ENCODE results near the gene CDH5. TPM values are rescaled to one million over a fixed set of nuclear protein-coding genes. Genes with fewer than 3 reads are reported as not detected.
A peak's percentile ranks its signal among the peaks of the same experiment; 100 is the strongest.

The CDH5 gene
- total and polyA plus RNA-seq, 4 donors = 5.5 to 21.9 (median 17.5) TPM

- no peak overlapping the region for H3K9ac ChIP-seq (ENCODE audit: low read depth in 1 of 2, low read length in 2 of 2)
- peaks cover 0 to 3% (median 2%) of the 10 kb centered on the region in 4 donors for H3K9me3 ChIP-seq (ENCODE audit: control insufficient read depth in 4 of 4, low read length in 3 of 4)
- DNase-seq (ENCODE audit: low spot score) = no peak
- no peaks in the 10 kb centered on the region for H3K36me3 ChIP-seq (ENCODE audit: control insufficient read depth in 4 of 4, insufficient read depth in 3 of 4, low read depth in 1 of 4, low read length in 3 of 4)
- peaks cover 0 to 2% (median 0%) of the 10 kb centered on the region in 4 donors for H3K27me3 ChIP-seq (ENCODE audit: control insufficient read depth in 4 of 4, insufficient read depth in 4 of 4, low read length in 3 of 4)
- H3K4me1 ChIP-seq (ENCODE audit: control insufficient read depth in 4 of 4, insufficient read depth in 4 of 4, low read length in 3 of 4) = peaks cover 0 to 8% (median 7%) of the 10 kb centered on the region in 4 donors
- TF ChIP-seq SP1 (IDR thresholded peaks at IDR 0.05) = no peak
- WGBS = 61% methylated on average over 5 of the region's 5 CpGs
- no peak overlapping the region for H3K4me3 ChIP-seq (ENCODE audit: low read depth in 1 of 3, low read length in 3 of 3)
- H3K27ac ChIP-seq (ENCODE audit: low read depth in 1 of 2, low read length in 2 of 2) = peak overlapping the region in 1 of 2 donors; percentile 36
Observed at GRCh38 chr16:66409156-66409555, 42.7 kb downstream of the CDH5 start.

DNA sequence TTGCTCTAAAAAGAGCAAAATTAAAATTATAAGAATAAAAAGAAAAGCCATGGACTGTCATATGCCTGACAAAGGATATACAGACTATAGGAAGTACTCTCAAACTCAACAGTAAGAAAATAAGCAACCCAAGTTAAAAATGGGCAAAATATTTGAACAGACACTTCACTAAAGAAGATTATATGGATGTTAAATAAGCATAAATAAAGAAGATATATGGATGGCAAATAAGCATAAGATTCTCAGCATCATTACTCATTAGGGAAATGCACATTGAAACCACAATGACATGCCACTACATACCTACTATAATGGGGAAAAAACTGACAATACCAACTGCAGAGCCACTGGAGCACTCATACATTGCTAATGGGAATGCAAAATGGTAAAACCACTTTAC lies 45.7 kb downstream of the CDH5 start:
- DNase-seq (ENCODE audit: low spot score) = no peak
- no peak for TF ChIP-seq JUND (IDR thresholded peaks at IDR 0.05)
- Histone ChIP-seq H3K36me3 (ENCODE audit: control insufficient read depth in 4 of 4, insufficient read depth in 3 of 4, low read depth in 1 of 4, low read length in 3 of 4) (no peaks in the 10 kb centered on the region), H3K27ac (ENCODE audit: low read depth in 1 of 2, low read length in 2 of 2) (no peak overlapping the region), H3K27me3 (ENCODE audit: control insufficient read depth in 4 of 4, insufficient read depth in 4 of 4, low read length in 3 of 4) (no peaks in the 10 kb centered on the region), H3K4me1 (ENCODE audit: control insufficient read depth in 4 of 4, insufficient read depth in 4 of 4, low read length in 3 of 4) (peaks cover 0 to under 1% (median under 1%) of the 10 kb centered on the region in 4 donors), H3K9me3 (ENCODE audit: control insufficient read depth in 4 of 4, low read length in 3 of 4) (peaks cover 0 to 3% (median 2%) of the 10 kb centered on the region in 4 donors), H3K9ac (ENCODE audit: low read depth in 1 of 2, low read length in 2 of 2) (no peak overlapping the region), H3K4me3 (ENCODE audit: low read depth in 1 of 3, low read length in 3 of 3) (no peak overlapping the region)

- TF ChIP-seq TAF1 (conservative IDR thresholded peaks at IDR 0.05) = no peak
- no peak for TF ChIP-seq JUND (IDR thresholded peaks at IDR 0.05)
- no peak for TF ChIP-seq ZBTB33 (IDR thresholded peaks at IDR 0.05)
- no peak for TF ChIP-seq RXRA (IDR thresholded peaks at IDR 0.05)
- no peak for TF ChIP-seq RAD21 (IDR thresholded peaks at IDR 0.05)
- no peak for TF ChIP-seq ATF3 (IDR thresholded peaks at IDR 0.05)
- TF ChIP-seq SP1 (IDR thresholded peaks at IDR 0.05) = no peak
- TF ChIP-seq, protein P1, sequence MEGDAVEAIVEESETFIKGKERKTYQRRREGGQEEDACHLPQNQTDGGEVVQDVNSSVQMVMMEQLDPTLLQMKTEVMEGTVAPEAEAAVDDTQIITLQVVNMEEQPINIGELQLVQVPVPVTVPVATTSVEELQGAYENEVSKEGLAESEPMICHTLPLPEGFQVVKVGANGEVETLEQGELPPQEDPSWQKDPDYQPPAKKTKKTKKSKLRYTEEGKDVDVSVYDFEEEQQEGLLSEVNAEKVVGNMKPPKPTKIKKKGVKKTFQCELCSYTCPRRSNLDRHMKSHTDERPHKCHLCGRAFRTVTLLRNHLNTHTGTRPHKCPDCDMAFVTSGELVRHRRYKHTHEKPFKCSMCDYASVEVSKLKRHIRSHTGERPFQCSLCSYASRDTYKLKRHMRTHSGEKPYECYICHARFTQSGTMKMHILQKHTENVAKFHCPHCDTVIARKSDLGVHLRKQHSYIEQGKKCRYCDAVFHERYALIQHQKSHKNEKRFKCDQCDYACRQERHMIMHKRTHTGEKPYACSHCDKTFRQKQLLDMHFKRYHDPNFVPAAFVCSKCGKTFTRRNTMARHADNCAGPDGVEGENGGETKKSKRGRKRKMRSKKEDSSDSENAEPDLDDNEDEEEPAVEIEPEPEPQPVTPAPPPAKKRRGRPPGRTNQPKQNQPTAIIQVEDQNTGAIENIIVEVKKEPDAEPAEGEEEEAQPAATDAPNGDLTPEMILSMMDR (IDR thresholded peaks at IDR 0.05; ENCODE audit: low read depth, low read length, missing input control) = no peak
- no peaks in the 10 kb centered on the region for H3K36me3 ChIP-seq (ENCODE audit: control insufficient read depth in 4 of 4, insufficient read depth in 3 of 4, low read depth in 1 of 4, low read length in 3 of 4)
- DNase-seq (ENCODE audit: low spot score) = no peak
- WGBS = 57% methylated on average over 1 of the region's 1 CpG
- no peak overlapping the region for H3K4me3 ChIP-seq (ENCODE audit: low read depth in 1 of 3, low read length in 3 of 3)
- no peak overlapping the region for H3K9ac ChIP-seq (ENCODE audit: low read depth in 1 of 2, low read length in 2 of 2)
- no peak overlapping the region for H3K27ac ChIP-seq (ENCODE audit: low read depth in 1 of 2, low read length in 2 of 2)
- no peaks in the 10 kb centered on the region for H3K4me1 ChIP-seq (ENCODE audit: control insufficient read depth in 4 of 4, insufficient read depth in 4 of 4, low read length in 3 of 4)
- H3K9me3 ChIP-seq (ENCODE audit: control insufficient read depth in 4 of 4, low read length in 3 of 4) = peaks cover 0 to 3% (median 2%) of the 10 kb centered on the region in 4 donors
- no peaks in the 10 kb centered on the region for H3K27me3 ChIP-seq (ENCODE audit: control insufficient read depth in 4 of 4, insufficient read depth in 4 of 4, low read length in 3 of 4)
Observed at GRCh38 chr16:66414891-66415290, 48.4 kb downstream of the CDH5 start.

DNA sequence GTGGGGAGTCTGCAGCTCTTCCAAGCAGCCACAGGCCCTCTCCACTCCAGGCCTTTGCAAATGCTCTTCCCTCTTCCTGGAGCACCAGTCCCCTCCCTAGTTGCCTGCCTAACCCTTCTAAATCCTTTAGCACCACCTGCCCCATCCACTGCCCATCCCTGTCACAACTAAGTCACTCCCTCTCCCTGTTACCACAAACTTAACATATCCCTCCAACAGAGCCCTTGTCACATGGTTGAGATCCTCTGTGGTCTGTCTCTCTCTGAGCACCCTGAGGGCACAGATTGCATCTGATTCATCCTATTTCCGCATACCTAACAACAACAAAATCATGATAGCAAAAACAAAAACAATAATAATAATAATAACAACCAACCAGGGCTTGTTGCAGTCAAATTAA lies 49.6 kb downstream of the CDH5 start:
- no peak for DNase-seq (ENCODE audit: low spot score)
- no peak overlapping the region for H3K27ac ChIP-seq (ENCODE audit: low read depth in 1 of 2, low read length in 2 of 2)
- H3K4me3 ChIP-seq (ENCODE audit: low read depth in 1 of 3, low read length in 3 of 3) = no peak overlapping the region
- H3K36me3 ChIP-seq (ENCODE audit: control insufficient read depth in 4 of 4, insufficient read depth in 3 of 4, low read depth in 1 of 4, low read length in 3 of 4) = no peaks in the 10 kb centered on the region
- no peak for TF ChIP-seq YY1 (IDR thresholded peaks at IDR 0.05)
- TF ChIP-seq, protein P2, sequence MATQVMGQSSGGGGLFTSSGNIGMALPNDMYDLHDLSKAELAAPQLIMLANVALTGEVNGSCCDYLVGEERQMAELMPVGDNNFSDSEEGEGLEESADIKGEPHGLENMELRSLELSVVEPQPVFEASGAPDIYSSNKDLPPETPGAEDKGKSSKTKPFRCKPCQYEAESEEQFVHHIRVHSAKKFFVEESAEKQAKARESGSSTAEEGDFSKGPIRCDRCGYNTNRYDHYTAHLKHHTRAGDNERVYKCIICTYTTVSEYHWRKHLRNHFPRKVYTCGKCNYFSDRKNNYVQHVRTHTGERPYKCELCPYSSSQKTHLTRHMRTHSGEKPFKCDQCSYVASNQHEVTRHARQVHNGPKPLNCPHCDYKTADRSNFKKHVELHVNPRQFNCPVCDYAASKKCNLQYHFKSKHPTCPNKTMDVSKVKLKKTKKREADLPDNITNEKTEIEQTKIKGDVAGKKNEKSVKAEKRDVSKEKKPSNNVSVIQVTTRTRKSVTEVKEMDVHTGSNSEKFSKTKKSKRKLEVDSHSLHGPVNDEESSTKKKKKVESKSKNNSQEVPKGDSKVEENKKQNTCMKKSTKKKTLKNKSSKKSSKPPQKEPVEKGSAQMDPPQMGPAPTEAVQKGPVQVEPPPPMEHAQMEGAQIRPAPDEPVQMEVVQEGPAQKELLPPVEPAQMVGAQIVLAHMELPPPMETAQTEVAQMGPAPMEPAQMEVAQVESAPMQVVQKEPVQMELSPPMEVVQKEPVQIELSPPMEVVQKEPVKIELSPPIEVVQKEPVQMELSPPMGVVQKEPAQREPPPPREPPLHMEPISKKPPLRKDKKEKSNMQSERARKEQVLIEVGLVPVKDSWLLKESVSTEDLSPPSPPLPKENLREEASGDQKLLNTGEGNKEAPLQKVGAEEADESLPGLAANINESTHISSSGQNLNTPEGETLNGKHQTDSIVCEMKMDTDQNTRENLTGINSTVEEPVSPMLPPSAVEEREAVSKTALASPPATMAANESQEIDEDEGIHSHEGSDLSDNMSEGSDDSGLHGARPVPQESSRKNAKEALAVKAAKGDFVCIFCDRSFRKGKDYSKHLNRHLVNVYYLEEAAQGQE (IDR thresholded peaks at IDR 0.05) = no peak
- no peak for TF ChIP-seq HNF4A (conservative IDR thresholded peaks at IDR 0.05)
- no peak for TF ChIP-seq RAD21 (IDR thresholded peaks at IDR 0.05)
- WGBS = 97% methylated on average over 1 of the region's 1 CpG
- no peak overlapping the region for H3K9ac ChIP-seq (ENCODE audit: low read depth in 1 of 2, low read length in 2 of 2)
- H3K9me3 ChIP-seq (ENCODE audit: control insufficient read depth in 4 of 4, low read length in 3 of 4) = peaks cover 0 to 3% (median 2%) of the 10 kb centered on the region in 4 donors
- H3K4me1 ChIP-seq (ENCODE audit: control insufficient read depth in 4 of 4, insufficient read depth in 4 of 4, low read length in 3 of 4) = no peaks in the 10 kb centered on the region
- no peaks in the 10 kb centered on the region for H3K27me3 ChIP-seq (ENCODE audit: control insufficient read depth in 4 of 4, insufficient read depth in 4 of 4, low read length in 3 of 4)
